Ovary (tissue), 3 donors: Measurements from ENCODE around the gene NLGN1.

ENCODE experiments used
- CTCF ChIP-seq, 3 donors: fragments of 450-650 bp in 2 of 3; fragments of 200-600 bp in 1 of 3; IDR thresholded peaks; one replicate each; pipeline versions ENCODE4 v1.5.1 to v1.8.0; 2016 to 2022; ENCODE audit warnings: antibody characterized with exemption in 3 of 3, mild to moderate bottlenecking in 1 of 3
- EP300 ChIP-seq: sonication (generic); formaldehyde crosslinking; IDR thresholded peaks from one replicate; pipeline ENCODE4 v1.6.1; 2017; ENCODE audit warnings: antibody characterized with exemption
- donor health status: DM: no; HTN: no; CAD: no.

DNA sequence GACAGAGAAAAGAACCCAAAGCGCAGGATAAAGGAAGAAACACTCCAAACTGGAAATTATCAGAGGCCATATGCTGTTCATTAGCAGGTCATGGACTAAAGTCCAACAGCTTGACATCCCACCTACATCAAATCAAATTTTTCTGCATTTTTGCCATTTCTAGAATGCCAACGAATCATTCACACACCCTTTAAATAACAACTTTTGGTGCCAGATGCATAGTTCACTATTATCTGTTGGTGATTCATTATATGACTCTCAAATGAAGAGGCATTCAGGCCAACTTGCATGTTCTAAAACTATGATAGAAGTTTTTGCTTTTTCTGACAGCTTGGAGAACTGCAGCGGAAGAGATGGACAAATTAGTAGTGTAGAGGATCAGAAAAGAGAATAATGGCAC, 931.8 kb downstream of the NLGN1 start:
- TF ChIP-seq CTCF (IDR thresholded peaks at IDR 0.05) (no peak), EP300 (no peak)
